HG03135 (cell line): ENCODE results near the gene CTDSP2.
"Not testable (repeated sequence)": the region's sequence is repeated elsewhere in the genome, so short reads cannot be mapped to it uniquely, and the experiment has no call there.

ENCODE experiments used
- ATAC-seq: cut with Tn5 transposase; IDR thresholded peaks from one replicate; pipeline ENCODE4 v1.9.1; 2021; ENCODE audit warnings: mild to moderate bottlenecking, moderate library complexity; ENCODE audit not compliant: unreplicated experiment

Gene CTDSP2

GRCh38 chr12:57853864-57854556, 7.5 kb upstream of the CTDSP2 start:
- ATAC-seq, result no peak

DNA sequence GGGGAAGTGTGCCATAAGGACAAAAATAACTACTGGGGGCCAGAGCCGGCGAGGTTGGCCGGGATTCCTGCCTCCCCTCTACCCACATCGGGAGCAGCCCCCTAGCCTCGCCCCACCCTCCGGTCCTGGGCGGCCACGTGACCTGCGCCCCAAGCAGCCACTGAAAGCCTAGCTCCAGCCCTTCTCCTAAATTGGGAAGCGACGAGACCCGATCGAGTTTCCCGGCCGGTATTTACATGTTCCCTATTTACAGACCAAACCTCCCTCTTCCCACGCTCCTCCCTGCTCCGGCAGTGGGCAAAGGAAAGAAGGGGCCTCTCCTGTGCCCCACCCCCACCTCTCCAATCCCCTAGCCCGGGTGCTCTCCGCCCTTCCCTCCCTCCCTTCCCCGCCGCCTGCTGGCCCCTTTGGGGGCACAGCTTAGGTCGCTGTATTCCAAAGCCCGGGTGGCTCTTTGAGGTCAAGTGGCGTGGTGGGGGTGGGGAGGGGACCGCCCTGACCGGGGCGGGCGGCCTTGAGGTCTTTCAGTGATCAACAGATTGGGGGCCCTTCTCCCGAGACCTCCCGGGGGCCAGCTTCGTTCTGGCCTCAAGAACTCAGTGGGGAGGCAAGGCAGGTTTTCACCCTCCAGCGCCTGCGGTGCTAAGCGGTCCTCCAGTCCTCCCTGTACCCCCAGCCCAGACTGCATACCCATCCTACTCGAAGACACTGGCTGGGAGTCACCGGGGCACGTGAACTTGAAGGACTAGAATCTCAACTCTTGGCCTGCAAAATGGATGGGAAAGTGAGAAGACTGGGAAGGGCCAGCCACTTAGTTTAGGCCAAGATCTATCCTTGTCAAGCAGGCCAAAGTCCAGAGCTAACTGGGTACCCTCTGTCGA, 6.3 kb upstream of the CTDSP2 start:
- no peak for ATAC-seq

GRCh38 chr12:57852200-57852599, 5.7 kb upstream of the CTDSP2 start:
- ATAC-seq, result no peak

GRCh38 chr12:57851552-57851951, 5.0 kb upstream of the CTDSP2 start:
- no peak for ATAC-seq

- no peak for ATAC-seq
Observed at GRCh38 chr12:57850854-57851430, 4.4 kb upstream of the CTDSP2 start.

DNA sequence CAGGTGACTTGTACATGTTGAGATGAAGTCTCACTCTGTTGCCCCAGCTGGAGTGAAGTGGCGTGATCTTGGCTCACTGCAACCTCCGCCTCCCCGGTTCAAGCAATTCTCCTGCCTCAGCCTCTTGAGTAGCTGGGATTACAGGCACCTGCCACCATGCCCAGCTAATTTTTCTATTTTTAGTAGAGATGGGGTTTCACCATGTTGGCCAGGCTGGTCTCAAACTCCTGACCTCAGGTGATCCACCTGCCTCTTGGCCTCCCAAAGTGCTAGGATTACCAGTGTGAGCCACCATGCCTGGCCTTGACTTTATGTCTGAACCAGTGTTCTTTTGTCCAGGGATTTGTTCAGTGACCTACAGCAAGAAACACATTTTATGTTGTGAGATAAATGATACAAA, 2.9 kb upstream of the CTDSP2 start:
- ATAC-seq, result not testable (repeated sequence)

GRCh38 chr12:57849035-57849434, 2.5 kb upstream of the CTDSP2 start:
- ATAC-seq, result no peak

GRCh38 chr12:57848208-57848607, 1.7 kb upstream of the CTDSP2 start:
- no peak for ATAC-seq

GRCh38 chr12:57846285-57846576, 298 bp downstream of the CTDSP2 start:
- ATAC-seq, result peak; percentile 5

DNA sequence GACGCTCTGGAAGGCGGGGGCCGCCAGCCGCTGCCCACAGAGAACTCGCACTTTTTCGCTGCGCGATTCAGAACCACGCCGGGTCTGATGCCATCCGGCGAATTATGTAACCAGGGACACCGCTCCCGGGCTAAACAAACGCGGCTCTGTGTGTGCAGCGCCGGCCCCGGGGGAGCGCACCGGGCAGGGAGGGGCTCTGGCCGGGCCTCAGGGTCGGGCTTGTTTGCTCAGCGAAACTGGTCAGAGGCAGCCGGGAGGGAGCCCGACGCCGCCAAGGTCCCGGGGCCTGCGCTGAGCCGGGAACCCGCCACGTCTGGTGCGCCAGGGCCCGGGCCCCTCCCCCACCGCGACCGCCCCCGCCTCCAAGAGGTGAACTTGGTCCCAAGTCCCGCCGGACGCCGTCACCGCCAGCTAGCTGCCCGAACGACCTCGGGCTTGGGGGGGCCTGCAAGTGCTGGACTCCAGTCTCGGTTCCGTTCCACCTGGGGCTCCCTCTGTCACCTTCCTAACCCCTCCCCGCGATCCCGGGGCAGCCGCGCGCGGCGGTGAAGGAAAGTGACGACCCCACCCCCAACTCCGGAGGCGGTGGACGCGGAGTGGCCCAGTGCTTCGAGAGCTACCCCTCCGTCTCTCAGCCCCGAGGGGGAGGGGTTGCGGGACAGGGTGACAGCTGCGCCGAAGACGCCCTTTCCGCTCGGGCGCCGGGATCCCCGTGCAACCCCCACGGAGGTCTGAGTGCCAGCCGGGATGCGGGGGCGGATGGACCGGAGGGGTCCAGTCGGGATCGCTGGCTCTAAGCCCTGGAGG, 848 bp downstream of the CTDSP2 start:
- ATAC-seq, result peak; percentile 34

- peak; percentile 9 for ATAC-seq
Observed at GRCh38 chr12:57844709-57845477, 1.6 kb downstream of the CTDSP2 start.

- ATAC-seq, result no peak
Observed at GRCh38 chr12:57842342-57843294, 3.9 kb downstream of the CTDSP2 start.

GRCh38 chr12:57841445-57841844, 5.1 kb downstream of the CTDSP2 start:
- ATAC-seq, result no peak

DNA sequence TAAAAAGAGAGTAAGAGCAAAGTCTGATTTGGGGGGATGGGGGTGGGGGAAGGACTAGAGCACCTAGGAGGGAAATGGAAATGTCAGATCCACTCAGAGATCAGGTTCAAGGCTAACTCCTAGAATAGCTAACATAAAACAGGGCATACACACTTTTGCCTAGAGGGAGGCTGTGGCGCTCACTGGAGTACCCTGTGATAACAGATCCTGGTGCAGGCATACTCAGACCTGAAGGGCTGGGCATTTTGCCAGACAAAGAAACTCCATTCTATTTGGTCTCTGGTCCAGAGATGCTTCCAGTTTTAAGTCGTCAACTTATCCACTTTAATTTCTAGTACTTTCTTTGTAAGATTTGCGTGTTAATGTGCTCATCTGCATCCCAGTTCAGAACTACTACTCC, 5.8 kb downstream of the CTDSP2 start:
- ATAC-seq, result no peak

- ATAC-seq, result no peak
Observed at GRCh38 chr12:57839996-57840395, 6.5 kb downstream of the CTDSP2 start.

DNA sequence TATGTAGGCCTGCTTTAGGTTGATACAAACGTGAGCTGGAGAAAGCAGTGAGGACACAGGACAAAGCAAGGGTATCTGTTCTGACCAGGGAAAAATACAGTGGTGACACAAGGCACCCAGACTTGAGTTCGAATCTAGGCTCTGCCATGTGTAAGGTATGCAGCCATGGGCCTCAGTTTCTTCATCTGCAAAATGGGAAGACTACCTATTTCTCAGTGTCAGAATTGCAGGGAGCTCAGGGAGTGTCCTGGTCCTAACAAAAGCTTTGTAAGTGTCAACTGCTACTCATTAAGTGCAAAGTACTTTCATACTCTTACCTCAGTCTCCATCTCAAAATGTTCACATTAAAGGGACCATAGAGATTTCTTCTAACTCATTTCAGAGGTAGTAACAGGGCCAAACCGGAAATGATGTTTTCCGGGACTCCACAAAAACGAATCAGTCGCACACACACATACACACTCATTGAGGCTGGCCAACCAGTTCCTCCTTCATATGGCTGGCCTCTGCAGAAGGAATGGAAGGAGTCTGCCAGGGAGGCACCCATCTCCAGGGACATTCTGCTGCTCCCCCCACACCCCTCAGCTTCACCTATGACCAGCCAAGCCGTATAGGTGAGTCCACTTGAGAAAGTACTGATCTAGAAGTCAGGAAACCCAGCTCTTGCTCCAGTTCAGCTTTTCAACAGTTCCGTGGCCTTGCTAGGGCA, 7.8 kb downstream of the CTDSP2 start:
- ATAC-seq, result no peak

DNA sequence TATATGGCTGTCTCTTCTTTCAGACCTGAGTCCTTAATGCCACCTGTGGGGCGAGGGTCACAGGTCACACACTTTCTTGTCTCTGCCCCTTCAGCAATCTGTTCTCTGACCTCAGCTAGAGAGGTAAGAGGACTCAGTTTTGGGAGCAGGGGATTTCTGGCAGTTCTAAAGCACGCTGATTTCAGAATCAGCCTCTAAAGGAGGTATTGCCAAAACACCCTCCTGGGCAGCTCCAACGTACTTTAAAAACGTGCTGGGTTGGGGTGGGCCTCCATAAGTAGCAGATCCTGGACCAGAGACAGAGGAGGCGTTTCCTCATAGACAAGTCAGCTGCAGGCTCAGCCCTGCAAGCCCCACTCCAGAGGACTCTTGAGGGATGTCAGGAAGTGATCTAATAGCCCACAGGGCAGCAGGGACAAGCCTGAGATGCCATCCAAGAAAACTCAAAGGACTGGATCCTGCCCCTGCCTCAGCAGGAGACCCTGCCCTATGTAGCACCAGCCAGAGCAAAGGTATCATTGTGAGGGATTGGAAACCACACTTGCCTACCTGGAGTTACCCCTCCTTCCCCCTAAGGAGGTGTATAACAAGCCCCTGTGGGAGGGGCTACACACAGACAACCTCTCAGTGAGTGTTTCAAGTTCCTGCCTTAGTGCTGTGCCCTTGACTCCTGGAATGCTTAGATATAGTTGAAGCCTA, 8.5 kb downstream of the CTDSP2 start:
- no peak for ATAC-seq
